WTC11 (cell line): ENCODE results near the gene ZNF506. TPM values are rescaled to one million over a fixed set of nuclear protein-coding genes. Genes with fewer than 3 reads are reported as not detected.
A peak's percentile ranks its signal among the peaks of the same experiment; 100 is the strongest.

ENCODE experiments used
- AR ChIP-seq: fragments of 250-450 bp; sonication (Bioruptor Pico); IDR thresholded peaks from 2 replicates; pipeline ENCODE4 v1.9.0; 2021; ENCODE audit warnings: mild to moderate bottlenecking
- CREM ChIP-seq: sonication (generic); formaldehyde crosslinking; IDR thresholded peaks from 2 replicates; pipeline ENCODE4 v1.8.1; 2022; ENCODE audit warnings: mild to moderate bottlenecking, missing genetic modification reagents, moderate library complexity
- ELF4 ChIP-seq: sonication (generic); formaldehyde crosslinking; IDR thresholded peaks from 2 replicates; pipeline ENCODE4 v1.8.1; 2022; ENCODE audit warnings: low read depth, mild to moderate bottlenecking, moderate library complexity, missing genetic modification reagents
- EMX1 ChIP-seq: fragments of 250-450 bp; sonication (Bioruptor Pico); IDR thresholded peaks from 2 replicates; pipeline ENCODE4 v1.8.0; 2021; ENCODE audit warnings: mild to moderate bottlenecking
- ESRRA ChIP-seq: sonication (generic); formaldehyde crosslinking; IDR thresholded peaks from 2 replicates; pipeline ENCODE4 v1.8.1; 2022; ENCODE audit warnings: mild to moderate bottlenecking, missing genetic modification reagents, borderline replicate concordance
- FOXP1 ChIP-seq: sonication (generic); formaldehyde crosslinking; IDR thresholded peaks from 2 replicates; pipeline ENCODE4 v1.8.0; 2022; ENCODE audit warnings: missing genetic modification reagents, mild to moderate bottlenecking, moderate library complexity, borderline replicate concordance
- HMGA2 ChIP-seq: fragments of 250-450 bp; sonication (Bioruptor Pico); IDR thresholded peaks from 2 replicates; pipeline ENCODE4 v1.4.0; 2021; ENCODE audit warnings: mild to moderate bottlenecking, moderate library complexity
- JAZF1 ChIP-seq: fragments of 250-450 bp; sonication (Bioruptor Pico); IDR thresholded peaks from 2 replicates; pipeline ENCODE4 v1.9.0; 2021; ENCODE audit warnings: moderate library complexity, mild to moderate bottlenecking, inconsistent platforms
- JUN ChIP-seq: sonication (generic); formaldehyde crosslinking; IDR thresholded peaks from 2 replicates; pipeline ENCODE4 v1.8.0; 2023; ENCODE audit warnings: mild to moderate bottlenecking, missing genetic modification reagents
- NFATC4 ChIP-seq: fragments of 250-450 bp; sonication (Bioruptor Pico); IDR thresholded peaks from 2 replicates; pipeline ENCODE4 v1.9.0; 2021; ENCODE audit warnings: mild to moderate bottlenecking
- NFYB ChIP-seq: sonication (generic); formaldehyde crosslinking; conservative IDR thresholded peaks from 2 replicates; pipeline ENCODE4 v1.8.0; 2022; ENCODE audit warnings: low read depth, missing genetic modification reagents
- NR2C2 ChIP-seq: sonication (generic); formaldehyde crosslinking; IDR thresholded peaks from 2 replicates; pipeline ENCODE4 v1.8.0; 2022; ENCODE audit warnings: mild to moderate bottlenecking, missing genetic modification reagents
- PREB ChIP-seq: sonication (generic); formaldehyde crosslinking; IDR thresholded peaks from 2 replicates; pipeline ENCODE4 v1.8.1; 2022; ENCODE audit warnings: mild to moderate bottlenecking, missing genetic modification reagents, moderate library complexity, borderline replicate concordance
- RORB ChIP-seq: fragments of 250-450 bp; sonication (Bioruptor Pico); IDR thresholded peaks from 2 replicates; pipeline ENCODE4 v1.9.0; 2021; ENCODE audit warnings: mild to moderate bottlenecking
- SMAD3 ChIP-seq: sonication (generic); formaldehyde crosslinking; IDR thresholded peaks from 2 replicates; pipeline ENCODE4 v1.8.0; 2022; ENCODE audit warnings: missing genetic modification reagents, mild to moderate bottlenecking, borderline replicate concordance
- SOX15 ChIP-seq: fragments of 250-450 bp; sonication (Bioruptor Pico); IDR thresholded peaks from 2 replicates; pipeline ENCODE4 v1.9.0; 2021; ENCODE audit warnings: mild to moderate bottlenecking
- TEAD1 ChIP-seq: sonication (generic); formaldehyde crosslinking; IDR thresholded peaks from 2 replicates; pipeline ENCODE4 v1.8.0; 2022; ENCODE audit warnings: mild to moderate bottlenecking, missing genetic modification reagents
- TEAD4 ChIP-seq: sonication (generic); formaldehyde crosslinking; IDR thresholded peaks from 2 replicates; pipeline ENCODE4 v1.8.0; 2022; ENCODE audit warnings: mild to moderate bottlenecking, missing genetic modification reagents
- TP53 ChIP-seq: sonication (generic); formaldehyde crosslinking; IDR thresholded peaks from 2 replicates; pipeline ENCODE4 v1.8.1; 2023; ENCODE audit warnings: mild to moderate bottlenecking, missing genetic modification reagents
- ZNF219 ChIP-seq: sonication (generic); formaldehyde crosslinking; IDR thresholded peaks from 2 replicates; pipeline ENCODE4 v1.8.0; 2023; ENCODE audit warnings: missing genetic modification reagents, mild to moderate bottlenecking, borderline replicate concordance
- ZNF317 ChIP-seq: sonication (generic); formaldehyde crosslinking; IDR thresholded peaks from 2 replicates; pipeline ENCODE4 v1.8.1; 2023; ENCODE audit warnings: low read depth, mild to moderate bottlenecking, moderate library complexity, missing genetic modification reagents, borderline replicate concordance
- ZNF396 ChIP-seq: fragments of 250-450 bp; sonication (Bioruptor Pico); IDR thresholded peaks from 2 replicates; pipeline ENCODE4 v1.8.0; 2021; ENCODE audit warnings: mild to moderate bottlenecking, moderate library complexity, borderline replicate concordance
- ZNF423 ChIP-seq: fragments of 250-450 bp; sonication (Bioruptor Pico); IDR thresholded peaks from 2 replicates; pipeline ENCODE4 v2.1.2; 2022; ENCODE audit warnings: mild to moderate bottlenecking, moderate library complexity
- total RNA-seq: library from RNA; stranded (reverse); gene quantifications from 3 replicates; pipeline ENCODE4 v1.2.3, GENCODE V29; 2021
- TF ChIP-seq, protein P1 (sequence below): fragments of 250-450 bp; sonication (Bioruptor Pico); IDR thresholded peaks from 2 replicates; pipeline ENCODE4 v1.9.0; 2021; ENCODE audit warnings: mild to moderate bottlenecking
- TF ChIP-seq, protein P2 (sequence below): sonication (generic); formaldehyde crosslinking; IDR thresholded peaks from 2 replicates; pipeline ENCODE4 v1.8.0; 2022; ENCODE audit warnings: mild to moderate bottlenecking, missing genetic modification reagents
- TF ChIP-seq, protein P3 (sequence below): sonication (generic); formaldehyde crosslinking; IDR thresholded peaks from 2 replicates; pipeline ENCODE4 v1.8.0; 2023; ENCODE audit warnings: mild to moderate bottlenecking, missing genetic modification reagents
- TF ChIP-seq, protein P4 (sequence below): sonication (generic); formaldehyde crosslinking; conservative IDR thresholded peaks from 2 replicates; pipeline ENCODE4 v1.8.1; 2022; ENCODE audit warnings: mild to moderate bottlenecking, missing genetic modification reagents
- TF ChIP-seq, protein P5 (sequence below): fragments of 250-450 bp; sonication (Bioruptor Pico); IDR thresholded peaks from 2 replicates; pipeline ENCODE4 v1.9.0; 2021; ENCODE audit warnings: moderate library complexity, mild to moderate bottlenecking, inconsistent platforms, borderline replicate concordance
- TF ChIP-seq, protein P6 (sequence below): fragments of 250-450 bp; sonication (Bioruptor Pico); IDR thresholded peaks from 2 replicates; pipeline ENCODE4 v2.1.2; 2022; ENCODE audit warnings: mild to moderate bottlenecking, moderate library complexity

ZNF506 gene
- total RNA-seq, 1 experiment from 2014 or later = 20.8 TPM

DNA sequence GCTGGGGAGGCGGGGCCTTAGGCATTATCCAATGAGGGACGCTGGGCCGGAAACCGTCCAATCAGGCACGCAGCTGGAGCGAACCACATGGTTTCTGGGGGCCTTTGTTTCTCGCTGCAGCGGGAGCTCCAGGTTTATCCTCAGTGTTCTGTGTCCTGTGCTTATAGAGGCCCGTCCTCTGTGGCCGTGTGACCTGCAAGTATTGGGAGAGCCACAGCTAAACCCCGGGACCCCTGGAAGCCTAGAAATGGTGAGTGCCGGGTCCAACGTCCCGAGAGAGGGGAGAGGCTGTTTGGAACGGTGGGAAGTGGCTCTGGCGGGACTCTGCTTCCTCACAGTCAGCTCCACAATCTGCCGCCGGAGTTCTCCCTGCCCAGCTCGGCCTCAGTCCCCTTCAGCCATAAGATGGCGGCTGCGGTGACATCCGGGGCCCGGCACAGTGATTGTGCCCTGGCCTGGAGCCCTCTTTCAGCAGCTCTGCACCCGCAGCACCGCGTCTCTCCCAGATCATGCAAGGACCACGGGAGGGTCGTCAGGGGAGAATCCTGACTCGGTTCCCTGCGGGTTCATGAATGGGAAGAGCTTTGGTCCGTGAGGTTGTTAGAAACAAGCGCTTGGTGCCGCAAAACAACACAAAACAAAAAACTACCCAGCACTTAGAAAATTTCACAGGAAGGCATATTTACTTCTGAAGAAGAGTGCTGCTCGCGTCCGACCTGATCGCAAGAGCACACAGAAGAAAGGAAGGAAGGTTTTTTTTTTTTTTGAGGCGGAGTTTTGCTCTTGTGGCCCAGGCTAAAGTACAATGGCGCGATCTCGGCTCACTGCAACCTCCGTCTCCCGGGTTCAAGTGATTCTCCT is 44.4 kb upstream of the ZNF506 start, which contains the start of gene ZNF253 (continued):
- TF ChIP-seq PREB (CRISPR knock-in tag) = 0 out of 2 replicates have a peak, but pooled peaks have one; percentile 39
- peak; percentile 88 for TF ChIP-seq NFYB (CRISPR knock-in tag)
- TF ChIP-seq NR2C2 (CRISPR knock-in tag) = no peak
- TF ChIP-seq EMX1 (CRISPR knock-in tag) = no peak
- no peak for TF ChIP-seq ESRRA (CRISPR knock-in tag)
- 0 out of 2 replicates have a peak, but pooled peaks have one; percentile 19 for TF ChIP-seq SMAD3 (CRISPR knock-in tag)
- TF ChIP-seq RORB = no peak
- no peak for TF ChIP-seq ZNF396
- TF ChIP-seq, protein P1, sequence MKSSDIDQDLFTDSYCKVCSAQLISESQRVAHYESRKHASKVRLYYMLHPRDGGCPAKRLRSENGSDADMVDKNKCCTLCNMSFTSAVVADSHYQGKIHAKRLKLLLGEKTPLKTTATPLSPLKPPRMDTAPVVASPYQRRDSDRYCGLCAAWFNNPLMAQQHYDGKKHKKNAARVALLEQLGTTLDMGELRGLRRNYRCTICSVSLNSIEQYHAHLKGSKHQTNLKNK = peak; percentile 49; the same call in 1 of the 2 replicates
- TF ChIP-seq, protein P2, sequence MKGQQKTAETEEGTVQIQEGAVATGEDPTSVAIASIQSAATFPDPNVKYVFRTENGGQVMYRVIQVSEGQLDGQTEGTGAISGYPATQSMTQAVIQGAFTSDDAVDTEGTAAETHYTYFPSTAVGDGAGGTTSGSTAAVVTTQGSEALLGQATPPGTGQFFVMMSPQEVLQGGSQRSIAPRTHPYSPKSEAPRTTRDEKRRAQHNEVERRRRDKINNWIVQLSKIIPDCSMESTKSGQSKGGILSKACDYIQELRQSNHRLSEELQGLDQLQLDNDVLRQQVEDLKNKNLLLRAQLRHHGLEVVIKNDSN (CRISPR knock-in tag) = peak; percentile 77
- peak; percentile 48; the same call in 1 of the 2 replicates for TF ChIP-seq AR
- no peak for TF ChIP-seq ZNF423 (CRISPR knock-in tag)
- TF ChIP-seq, protein P3, sequence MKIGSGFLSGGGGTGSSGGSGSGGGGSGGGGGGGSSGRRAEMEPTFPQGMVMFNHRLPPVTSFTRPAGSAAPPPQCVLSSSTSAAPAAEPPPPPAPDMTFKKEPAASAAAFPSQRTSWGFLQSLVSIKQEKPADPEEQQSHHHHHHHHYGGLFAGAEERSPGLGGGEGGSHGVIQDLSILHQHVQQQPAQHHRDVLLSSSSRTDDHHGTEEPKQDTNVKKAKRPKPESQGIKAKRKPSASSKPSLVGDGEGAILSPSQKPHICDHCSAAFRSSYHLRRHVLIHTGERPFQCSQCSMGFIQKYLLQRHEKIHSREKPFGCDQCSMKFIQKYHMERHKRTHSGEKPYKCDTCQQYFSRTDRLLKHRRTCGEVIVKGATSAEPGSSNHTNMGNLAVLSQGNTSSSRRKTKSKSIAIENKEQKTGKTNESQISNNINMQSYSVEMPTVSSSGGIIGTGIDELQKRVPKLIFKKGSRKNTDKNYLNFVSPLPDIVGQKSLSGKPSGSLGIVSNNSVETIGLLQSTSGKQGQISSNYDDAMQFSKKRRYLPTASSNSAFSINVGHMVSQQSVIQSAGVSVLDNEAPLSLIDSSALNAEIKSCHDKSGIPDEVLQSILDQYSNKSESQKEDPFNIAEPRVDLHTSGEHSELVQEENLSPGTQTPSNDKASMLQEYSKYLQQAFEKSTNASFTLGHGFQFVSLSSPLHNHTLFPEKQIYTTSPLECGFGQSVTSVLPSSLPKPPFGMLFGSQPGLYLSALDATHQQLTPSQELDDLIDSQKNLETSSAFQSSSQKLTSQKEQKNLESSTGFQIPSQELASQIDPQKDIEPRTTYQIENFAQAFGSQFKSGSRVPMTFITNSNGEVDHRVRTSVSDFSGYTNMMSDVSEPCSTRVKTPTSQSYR = no peak
- peak; percentile 70 for TF ChIP-seq TEAD1
- TF ChIP-seq JUN = peak; percentile 72; the same call in 1 of the 2 replicates
- 0 out of 2 replicates have a peak, but pooled peaks have one; percentile 63 for TF ChIP-seq TEAD4 (CRISPR knock-in tag)
- peak; percentile 84; the same call in 1 of the 2 replicates for TF ChIP-seq ZNF219 (CRISPR knock-in tag)
- TF ChIP-seq, protein P4, sequence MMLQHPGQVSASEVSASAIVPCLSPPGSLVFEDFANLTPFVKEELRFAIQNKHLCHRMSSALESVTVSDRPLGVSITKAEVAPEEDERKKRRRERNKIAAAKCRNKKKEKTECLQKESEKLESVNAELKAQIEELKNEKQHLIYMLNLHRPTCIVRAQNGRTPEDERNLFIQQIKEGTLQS (CRISPR knock-in tag) = no peak
- no peak for TF ChIP-seq JAZF1 (CRISPR knock-in tag)
- TF ChIP-seq, protein P5, sequence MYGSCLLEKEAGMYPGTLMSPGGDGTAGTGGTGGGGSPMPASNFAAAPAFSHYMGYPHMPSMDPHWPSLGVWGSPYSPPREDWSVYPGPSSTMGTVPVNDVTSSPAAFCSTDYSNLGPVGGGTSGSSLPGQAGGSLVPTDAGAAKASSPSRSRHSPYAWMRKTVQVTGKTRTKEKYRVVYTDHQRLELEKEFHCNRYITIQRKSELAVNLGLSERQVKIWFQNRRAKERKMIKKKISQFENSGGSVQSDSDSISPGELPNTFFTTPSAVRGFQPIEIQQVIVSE = no peak
- TF ChIP-seq ELF4 = no peak
- TF ChIP-seq, protein P6, sequence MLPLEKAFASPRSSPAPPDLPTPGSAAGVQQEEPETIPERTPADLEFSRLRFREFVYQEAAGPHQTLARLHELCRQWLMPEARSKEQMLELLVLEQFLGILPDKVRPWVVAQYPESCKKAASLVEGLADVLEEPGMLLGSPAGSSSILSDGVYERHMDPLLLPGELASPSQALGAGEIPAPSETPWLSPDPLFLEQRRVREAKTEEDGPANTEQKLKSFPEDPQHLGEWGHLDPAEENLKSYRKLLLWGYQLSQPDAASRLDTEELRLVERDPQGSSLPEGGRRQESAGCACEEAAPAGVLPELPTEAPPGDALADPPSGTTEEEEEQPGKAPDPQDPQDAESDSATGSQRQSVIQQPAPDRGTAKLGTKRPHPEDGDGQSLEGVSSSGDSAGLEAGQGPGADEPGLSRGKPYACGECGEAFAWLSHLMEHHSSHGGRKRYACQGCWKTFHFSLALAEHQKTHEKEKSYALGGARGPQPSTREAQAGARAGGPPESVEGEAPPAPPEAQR = no peak
- 0 out of 2 replicates have a peak, but pooled peaks have one; percentile 47 for TF ChIP-seq FOXP1 (CRISPR knock-in tag)
- TF ChIP-seq HMGA2 (CRISPR knock-in tag) = no peak
- no peak for TF ChIP-seq SOX15 (CRISPR knock-in tag)
- TF ChIP-seq NFATC4 (CRISPR knock-in tag) = no peak
- TF ChIP-seq CREM (CRISPR knock-in tag) = peak; percentile 68; the same call in 1 of the 2 replicates
- TF ChIP-seq TP53 (CRISPR knock-in tag) = no peak
- no peak for TF ChIP-seq ZNF317 (CRISPR knock-in tag)
